Measurements from ENCODE around the gene PGLYRP1.

DNA sequence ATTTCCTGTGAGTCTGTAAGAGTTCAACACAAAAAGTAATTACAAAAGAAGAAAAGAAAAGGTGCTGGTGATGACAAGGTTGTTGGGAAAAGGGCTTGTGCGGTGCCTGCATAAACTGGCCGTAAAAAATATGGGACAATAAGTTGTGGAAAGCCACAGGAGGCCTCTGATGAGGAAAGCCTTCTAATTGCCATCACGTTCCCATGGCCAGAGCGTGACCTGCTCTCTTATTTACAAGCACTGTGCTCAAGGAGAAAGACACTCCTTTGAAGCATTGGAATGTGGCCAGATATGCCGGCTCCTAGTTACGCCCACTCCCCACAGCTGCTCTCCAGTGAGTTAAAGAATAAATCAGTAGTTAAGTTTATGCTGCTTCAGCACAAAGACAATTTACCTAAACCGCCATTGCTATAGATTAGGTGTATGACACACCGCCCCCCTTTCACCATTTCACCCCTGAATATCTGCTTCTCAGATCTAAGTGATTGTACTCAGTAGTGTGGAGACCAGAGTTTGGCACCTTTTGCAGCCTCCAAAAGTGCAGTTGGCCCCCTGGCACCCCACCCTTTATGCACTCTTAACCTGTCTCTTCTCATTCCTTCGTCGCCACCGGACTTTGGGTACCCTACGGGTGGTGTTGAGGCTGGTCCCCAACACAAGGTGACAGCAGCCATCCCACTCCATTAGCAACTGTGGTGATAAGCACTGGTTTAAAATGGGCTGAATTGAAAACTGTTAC is 8.1 kb upstream of the PGLYRP1 start:
- TF ChIP-seq, protein P1, sequence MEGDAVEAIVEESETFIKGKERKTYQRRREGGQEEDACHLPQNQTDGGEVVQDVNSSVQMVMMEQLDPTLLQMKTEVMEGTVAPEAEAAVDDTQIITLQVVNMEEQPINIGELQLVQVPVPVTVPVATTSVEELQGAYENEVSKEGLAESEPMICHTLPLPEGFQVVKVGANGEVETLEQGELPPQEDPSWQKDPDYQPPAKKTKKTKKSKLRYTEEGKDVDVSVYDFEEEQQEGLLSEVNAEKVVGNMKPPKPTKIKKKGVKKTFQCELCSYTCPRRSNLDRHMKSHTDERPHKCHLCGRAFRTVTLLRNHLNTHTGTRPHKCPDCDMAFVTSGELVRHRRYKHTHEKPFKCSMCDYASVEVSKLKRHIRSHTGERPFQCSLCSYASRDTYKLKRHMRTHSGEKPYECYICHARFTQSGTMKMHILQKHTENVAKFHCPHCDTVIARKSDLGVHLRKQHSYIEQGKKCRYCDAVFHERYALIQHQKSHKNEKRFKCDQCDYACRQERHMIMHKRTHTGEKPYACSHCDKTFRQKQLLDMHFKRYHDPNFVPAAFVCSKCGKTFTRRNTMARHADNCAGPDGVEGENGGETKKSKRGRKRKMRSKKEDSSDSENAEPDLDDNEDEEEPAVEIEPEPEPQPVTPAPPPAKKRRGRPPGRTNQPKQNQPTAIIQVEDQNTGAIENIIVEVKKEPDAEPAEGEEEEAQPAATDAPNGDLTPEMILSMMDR (IDR thresholded peaks at IDR 0.05; ENCODE audit: low read depth, low read length), result no peak
- TF ChIP-seq POLR2A (IDR thresholded peaks at IDR 0.05; ENCODE audit: extremely low read depth, insufficient read length), result no peak
